Activated naive CD8-positive, alpha-beta T cell treated with anti-CD3 and anti-CD28 coated beads, Interleukin-2, amount 10 ng/mL, durations not matched to agents 7 days and 5 days (primary cell): ENCODE results near the gene RIMKLA. TPM values are rescaled to one million over a fixed set of nuclear protein-coding genes. Genes with fewer than 3 reads are reported as not detected.

Experiments
- ATAC-seq: fragments of 150-1000 bp; cut with Tn5 transposase; one replicate; pipeline ENCODE4 v1.10.0; 2021; ENCODE audit warnings: low read depth, moderate library complexity
- POLR2A ChIA-PET: fragments of 350-600 bp; sonication (Branson Sonifier 250); formaldehyde crosslinking; loops from one replicate; lab custom pipeline; 2021; ENCODE audit warnings: antibody characterized with exemption; lab: Charles Lee
- DNase-seq: peaks from one replicate; pipeline ENCODE4 v3.0.0; 2021
- H3K27ac Mint-ChIP-seq: one replicate; pipeline ENCODE4 v1.8.0; 2022; ENCODE audit warnings: mild to moderate bottlenecking, mixed read lengths
- H3K27me3 Mint-ChIP-seq: one replicate; pipeline ENCODE4 v1.8.0; 2022; ENCODE audit warnings: mild to moderate bottlenecking, moderate library complexity, mixed read lengths
- H3K36me3 Mint-ChIP-seq: one replicate; pipeline ENCODE4 v1.8.0; 2021; ENCODE audit warnings: mild to moderate bottlenecking, mixed read lengths
- H3K4me1 Mint-ChIP-seq: one replicate; pipeline ENCODE4 v1.8.0; 2021; ENCODE audit warnings: mixed read lengths
- H3K4me3 Mint-ChIP-seq: one replicate; pipeline ENCODE4 v1.8.0; 2022; ENCODE audit warnings: mild to moderate bottlenecking, moderate library complexity, mixed read lengths
- H3K9me3 Mint-ChIP-seq: one replicate; pipeline ENCODE4 v1.8.0; 2021; ENCODE audit warnings: mixed read lengths
- total RNA-seq, 2 experiments: library from RNA; stranded (reverse); gene quantifications; one replicate each; pipeline ENCODE4 v1.2.3, GENCODE V29; 2021

RIMKLA gene
- total RNA-seq, 2 experiments from 2014 or later: 3.6 to 3.7 TPM

- no peak for DNase-seq
- H3K27ac Mint-ChIP-seq: no peak overlapping the region
- no peak for ATAC-seq
- H3K4me3 Mint-ChIP-seq: no peak overlapping the region
- POLR2A ChIA-PET: no interaction called here
- H3K4me1 Mint-ChIP-seq: peaks cover 5% of the 10 kb centered on the region
- H3K9me3 Mint-ChIP-seq: no peaks in the 10 kb centered on the region
- no peaks in the 10 kb centered on the region for H3K36me3 Mint-ChIP-seq
- H3K27me3 Mint-ChIP-seq: no peaks in the 10 kb centered on the region
Observed at GRCh38 chr1:42392255-42392654, 11.7 kb downstream of the RIMKLA start.

GRCh38 chr1:42392967-42393848 lies 12.6 kb downstream of the RIMKLA start:
- Mint-ChIP-seq H3K4me1 (peaks cover 5% of the 10 kb centered on the region), H3K36me3 (no peaks in the 10 kb centered on the region), H3K4me3 (no peak overlapping the region), H3K27ac (no peak overlapping the region), H3K9me3 (no peaks in the 10 kb centered on the region), H3K27me3 (no peaks in the 10 kb centered on the region)
- no peak for ATAC-seq
- POLR2A ChIA-PET: no interaction called here
- DNase-seq: no peak

- Mint-ChIP-seq H3K27me3 (no peaks in the 10 kb centered on the region), H3K36me3 (no peaks in the 10 kb centered on the region), H3K4me3 (no peak overlapping the region), H3K9me3 (no peaks in the 10 kb centered on the region), H3K27ac (no peak overlapping the region), H3K4me1 (no peaks in the 10 kb centered on the region)
- POLR2A ChIA-PET: no interaction called here
- ATAC-seq (no peak), DNase-seq (no peak)
Observed at GRCh38 chr1:42399315-42400100, 18.9 kb downstream of the RIMKLA start.

GRCh38 chr1:42403880-42404400 lies 23.3 kb downstream of the RIMKLA start:
- H3K4me1 Mint-ChIP-seq: no peaks in the 10 kb centered on the region
- H3K27me3 Mint-ChIP-seq: no peaks in the 10 kb centered on the region
- DNase-seq: no peak
- H3K36me3 Mint-ChIP-seq: peaks cover 7% of the 10 kb centered on the region
- H3K4me3 Mint-ChIP-seq: no peak overlapping the region
- POLR2A ChIA-PET: no interaction called here
- no peaks in the 10 kb centered on the region for H3K9me3 Mint-ChIP-seq
- no peak for ATAC-seq
- H3K27ac Mint-ChIP-seq: no peak overlapping the region

GRCh38 chr1:42414551-42415496 lies 34.2 kb downstream of the RIMKLA start:
- H3K9me3 Mint-ChIP-seq: no peaks in the 10 kb centered on the region
- H3K4me3 Mint-ChIP-seq: no peak overlapping the region
- no peaks in the 10 kb centered on the region for H3K4me1 Mint-ChIP-seq
- peaks cover 2% of the 10 kb centered on the region for H3K27me3 Mint-ChIP-seq
- no peak for DNase-seq
- peaks cover 8% of the 10 kb centered on the region for H3K36me3 Mint-ChIP-seq
- H3K27ac Mint-ChIP-seq: no peak overlapping the region
- POLR2A ChIA-PET: no interaction called here
- no peak for ATAC-seq

- no peak overlapping the region for H3K27ac Mint-ChIP-seq
- H3K4me1 Mint-ChIP-seq: no peaks in the 10 kb centered on the region
- H3K4me3 Mint-ChIP-seq: no peak overlapping the region
- H3K9me3 Mint-ChIP-seq: no peaks in the 10 kb centered on the region
- peaks cover 2% of the 10 kb centered on the region for H3K36me3 Mint-ChIP-seq
- ATAC-seq (no peak), DNase-seq (no peak)
- POLR2A ChIA-PET: no interaction called here
- H3K27me3 Mint-ChIP-seq: peaks cover 2% of the 10 kb centered on the region
Observed at GRCh38 chr1:42417166-42417565, 36.6 kb downstream of the RIMKLA start.

- Mint-ChIP-seq H3K27me3 (peaks cover 4% of the 10 kb centered on the region), H3K9me3 (no peaks in the 10 kb centered on the region), H3K36me3 (peaks cover 2% of the 10 kb centered on the region), H3K27ac (no peak overlapping the region), H3K4me3 (no peak overlapping the region), H3K4me1 (no peaks in the 10 kb centered on the region)
- POLR2A ChIA-PET: no interaction called here
- ATAC-seq: no peak
- no peak for DNase-seq
Observed at GRCh38 chr1:42418516-42418915, 37.9 kb downstream of the RIMKLA start.

- no peak overlapping the region for H3K4me3 Mint-ChIP-seq
- peaks cover 4% of the 10 kb centered on the region for H3K27me3 Mint-ChIP-seq
- H3K4me1 Mint-ChIP-seq: no peaks in the 10 kb centered on the region
- ATAC-seq: no peak
- H3K36me3 Mint-ChIP-seq: peaks cover 2% of the 10 kb centered on the region
- DNase-seq: no peak
- POLR2A ChIA-PET: no interaction called here
- no peaks in the 10 kb centered on the region for H3K9me3 Mint-ChIP-seq
- no peak overlapping the region for H3K27ac Mint-ChIP-seq
Observed at GRCh38 chr1:42419126-42419821, 38.7 kb downstream of the RIMKLA start.

GRCh38 chr1:42420121-42420520 lies 39.5 kb downstream of the RIMKLA start:
- DNase-seq (no peak), ATAC-seq (no peak)
- Mint-ChIP-seq H3K9me3 (no peaks in the 10 kb centered on the region), H3K27ac (no peak overlapping the region), H3K4me3 (no peak overlapping the region), H3K27me3 (peaks cover 4% of the 10 kb centered on the region), H3K4me1 (peaks cover 2% of the 10 kb centered on the region), H3K36me3 (peaks cover 2% of the 10 kb centered on the region)
- POLR2A ChIA-PET: no interaction called here

GRCh38 chr1:42420911-42421585 lies 40.5 kb downstream of the RIMKLA start:
- no peak for ATAC-seq
- Mint-ChIP-seq H3K4me1 (peaks cover 2% of the 10 kb centered on the region), H3K27ac (no peak overlapping the region), H3K9me3 (no peaks in the 10 kb centered on the region), H3K27me3 (peaks cover 4% of the 10 kb centered on the region), H3K36me3 (no peaks in the 10 kb centered on the region), H3K4me3 (no peak overlapping the region)
- POLR2A ChIA-PET: no interaction called here
- no peak for DNase-seq

- Mint-ChIP-seq H3K4me3 (no peak overlapping the region), H3K36me3 (no peaks in the 10 kb centered on the region), H3K9me3 (no peaks in the 10 kb centered on the region), H3K27ac (no peak overlapping the region), H3K27me3 (peaks cover 7% of the 10 kb centered on the region), H3K4me1 (peaks cover 2% of the 10 kb centered on the region)
- POLR2A ChIA-PET: no interaction called here
- no peak for ATAC-seq
- no peak for DNase-seq
Observed at GRCh38 chr1:42422737-42423136, 42.1 kb downstream of the RIMKLA start.

- no peak for DNase-seq
- H3K4me3 Mint-ChIP-seq: no peak overlapping the region
- H3K9me3 Mint-ChIP-seq: no peaks in the 10 kb centered on the region
- H3K4me1 Mint-ChIP-seq: peaks cover 2% of the 10 kb centered on the region
- H3K27me3 Mint-ChIP-seq: peaks cover 4% of the 10 kb centered on the region
- POLR2A ChIA-PET: no interaction called here
- no peak for ATAC-seq
- H3K27ac Mint-ChIP-seq: no peak overlapping the region
- no peaks in the 10 kb centered on the region for H3K36me3 Mint-ChIP-seq
Observed at GRCh38 chr1:42423681-42424080, 43.1 kb downstream of the RIMKLA start.
